Adrenal gland (tissue), 5 donors: ENCODE results near the gene IQGAP1.

ENCODE experiments used
- CTCF ChIP-seq, 6 experiments: fragments of 450-650 bp in 4 of 6; fragments of 200-600 bp in 2 of 6; sonication (generic) in 1 of 6; IDR thresholded peaks; 1 replicate in 5 of 6; 2 replicates in 1 of 6; pipeline versions ENCODE4 v1.5.1 to v1.8.0; 2016 to 2021; ENCODE audit warnings: antibody characterized with exemption in 6 of 6, mild to moderate bottlenecking in 2 of 6, moderate library complexity in 1 of 6
- POLR2A ChIP-seq, 2 donors: fragments of 450-650 bp; IDR thresholded peaks; one replicate each; pipeline ENCODE4 v1.6.1; 2017; ENCODE audit warnings: antibody characterized with exemption in 2 of 2, mild to moderate bottlenecking in 2 of 2, moderate library complexity in 1 of 2
- donor health status: DM: no; HTN: no; CAD: no.

GRCh38 chr15:90414408-90415028, 26.5 kb downstream of the IQGAP1 start:
- no peak for TF ChIP-seq POLR2A (IDR thresholded peaks at IDR 0.05)
- TF ChIP-seq CTCF (IDR thresholded peaks at IDR 0.05): no peak
